ENCODE measurements around the gene PER2. TPM values are rescaled to one million over a fixed set of nuclear protein-coding genes. Genes with fewer than 3 reads are reported as not detected.
"Not testable (repeated sequence)": the region's sequence is repeated elsewhere in the genome, so short reads cannot be mapped to it uniquely, and the experiment has no call there.

Gene PER2
- total RNA-seq, 4 donors from 2014 or later, result 8.2 to 18.6 (median 9.8) TPM

DNA sequence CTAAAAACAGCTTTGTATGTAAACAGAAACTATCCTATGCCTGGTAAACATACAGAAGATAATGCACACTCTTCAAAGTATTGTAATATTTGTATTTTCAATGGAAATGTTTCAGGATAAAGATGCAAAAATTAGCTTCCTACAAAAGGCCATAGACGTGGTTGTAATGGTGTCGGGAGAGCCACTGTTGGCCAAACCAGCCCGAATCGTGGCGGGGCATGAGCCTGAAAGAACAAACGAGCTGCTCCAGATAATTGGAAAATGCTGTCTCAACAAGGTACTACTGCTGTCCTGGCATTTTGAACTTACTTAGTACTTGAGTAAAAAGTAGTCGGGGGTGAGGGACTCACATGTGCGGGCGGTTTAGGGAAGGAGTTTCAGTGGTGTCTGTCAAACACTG is 37.3 kb upstream of the PER2 start:
- 75 to 80% methylated on average over 9 of the region's 9 CpGs for WGBS, 2 donors
- Histone ChIP-seq H3K4me1 (peaks cover 0 to 15% (median 11%) of the 10 kb centered on the region in 4 donors), H3K4me3 (no peak overlapping the region), H3K36me3 (peaks cover 0 to 67% (median 13%) of the 10 kb centered on the region in 3 donors), H3K9me3 (peaks cover 0 to 5% (median 0%) of the 10 kb centered on the region in 4 donors), H3K27me3 (no peaks in the 10 kb centered on the region), H3K27ac (no peak overlapping the region)
- DNase-seq (ENCODE audit: low spot score in 2 of 2), result no peak
- TF ChIP-seq POLR2A (IDR thresholded peaks at IDR 0.05), result no peak
- no peak for TF ChIP-seq EP300 (IDR thresholded peaks at IDR 0.05)
- TF ChIP-seq, protein P1, sequence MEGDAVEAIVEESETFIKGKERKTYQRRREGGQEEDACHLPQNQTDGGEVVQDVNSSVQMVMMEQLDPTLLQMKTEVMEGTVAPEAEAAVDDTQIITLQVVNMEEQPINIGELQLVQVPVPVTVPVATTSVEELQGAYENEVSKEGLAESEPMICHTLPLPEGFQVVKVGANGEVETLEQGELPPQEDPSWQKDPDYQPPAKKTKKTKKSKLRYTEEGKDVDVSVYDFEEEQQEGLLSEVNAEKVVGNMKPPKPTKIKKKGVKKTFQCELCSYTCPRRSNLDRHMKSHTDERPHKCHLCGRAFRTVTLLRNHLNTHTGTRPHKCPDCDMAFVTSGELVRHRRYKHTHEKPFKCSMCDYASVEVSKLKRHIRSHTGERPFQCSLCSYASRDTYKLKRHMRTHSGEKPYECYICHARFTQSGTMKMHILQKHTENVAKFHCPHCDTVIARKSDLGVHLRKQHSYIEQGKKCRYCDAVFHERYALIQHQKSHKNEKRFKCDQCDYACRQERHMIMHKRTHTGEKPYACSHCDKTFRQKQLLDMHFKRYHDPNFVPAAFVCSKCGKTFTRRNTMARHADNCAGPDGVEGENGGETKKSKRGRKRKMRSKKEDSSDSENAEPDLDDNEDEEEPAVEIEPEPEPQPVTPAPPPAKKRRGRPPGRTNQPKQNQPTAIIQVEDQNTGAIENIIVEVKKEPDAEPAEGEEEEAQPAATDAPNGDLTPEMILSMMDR (IDR thresholded peaks at IDR 0.05), result no peak

DNA sequence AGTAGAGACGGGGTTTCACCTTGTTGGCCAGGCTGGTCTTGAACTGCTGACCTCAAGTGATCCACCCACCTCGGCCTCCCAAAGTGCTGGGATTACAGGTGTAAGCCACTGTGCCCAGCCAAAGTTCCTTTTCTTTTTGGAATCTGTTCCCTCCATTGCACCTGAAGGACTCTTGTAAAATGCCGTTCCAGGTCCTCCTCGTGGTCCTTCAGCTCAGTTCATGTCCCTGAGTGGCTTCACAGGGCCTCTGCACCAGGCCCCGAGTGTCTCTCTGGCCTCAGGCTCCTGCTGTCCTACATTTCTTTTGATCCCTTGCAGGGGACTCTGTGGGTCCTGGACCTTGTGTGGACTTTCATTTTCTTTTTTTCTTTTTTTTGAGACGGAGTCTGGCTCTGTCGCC is 35.8 kb upstream of the PER2 start:
- H3K4me3 ChIP-seq; H3K27me3 ChIP-seq; DNase-seq (ENCODE audit: low spot score in 2 of 2); H3K9me3 ChIP-seq; H3K27ac ChIP-seq: not testable (repeated sequence)
- 92 to 95% methylated on average over 7 of the region's 7 CpGs for WGBS, 2 donors
- Histone ChIP-seq H3K36me3 (peaks cover 0 to 54% (median 13%) of the 10 kb centered on the region in 3 donors), H3K4me1 (peaks cover 0 to 23% (median 17%) of the 10 kb centered on the region in 4 donors)

DNA sequence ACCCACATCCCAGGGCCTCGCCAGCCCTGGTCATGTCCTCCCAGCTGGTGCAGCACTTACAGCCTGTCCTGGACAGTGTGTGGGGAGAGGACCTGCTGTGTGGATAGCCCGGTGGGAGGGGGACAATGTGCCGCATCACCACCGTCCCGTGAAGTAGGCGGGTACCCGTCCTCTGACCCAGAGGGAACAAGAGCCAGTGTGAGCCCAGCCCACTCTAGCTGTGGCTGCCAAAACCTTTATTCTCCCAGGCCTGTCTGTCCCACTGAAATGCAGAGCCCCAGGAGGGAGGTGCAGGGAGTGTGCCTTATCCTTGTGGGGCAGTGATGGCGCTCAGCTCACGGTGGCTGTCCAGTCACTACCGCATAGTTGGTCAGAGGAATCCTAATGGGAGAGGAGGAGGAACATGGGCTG is 33.6 kb upstream of the PER2 start:
- Histone ChIP-seq H3K4me1 (peaks cover 0 to 24% (median 17%) of the 10 kb centered on the region in 4 donors), H3K27me3 (no peaks in the 10 kb centered on the region), H3K9me3 (no peaks in the 10 kb centered on the region), H3K4me3 (no peak overlapping the region), H3K27ac (no peak overlapping the region), H3K36me3 (peaks cover 0 to 31% (median 0%) of the 10 kb centered on the region in 3 donors)
- WGBS, 2 donors, result 68 to 80% methylated on average over 8 to 10 of the region's 10 CpGs
- TF ChIP-seq, protein P1 (IDR thresholded peaks at IDR 0.05), result no peak
- TF ChIP-seq EP300 (IDR thresholded peaks at IDR 0.05), result no peak
- no peak for TF ChIP-seq POLR2A (IDR thresholded peaks at IDR 0.05)
- DNase-seq (ENCODE audit: low spot score in 2 of 2), result no peak

DNA sequence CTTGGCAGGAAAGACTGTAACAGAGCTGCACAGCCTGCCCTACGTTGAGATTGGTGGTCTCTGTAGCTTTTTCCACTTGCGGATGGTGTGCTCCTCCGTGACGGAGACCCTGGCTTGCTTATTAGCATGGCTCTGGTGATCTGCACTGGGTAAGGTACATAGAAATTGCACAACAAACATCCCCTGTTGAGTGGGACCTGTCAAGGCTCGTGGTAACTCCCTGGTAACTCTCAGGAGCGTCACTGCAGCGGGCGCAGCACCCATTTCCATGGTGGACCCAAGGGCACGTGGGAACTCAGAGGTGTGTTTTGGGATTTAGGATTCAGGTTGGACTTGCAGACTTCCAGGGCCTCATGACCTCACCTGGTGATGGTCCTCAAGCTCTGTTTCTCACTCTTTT is 33.1 kb upstream of the PER2 start:
- H3K36me3 ChIP-seq, result peaks cover 0 to 26% (median 0%) of the 10 kb centered on the region in 3 donors
- 69 to 71% methylated on average over 9 of the region's 9 CpGs for WGBS, 2 donors
- no peaks in the 10 kb centered on the region for H3K9me3 ChIP-seq
- DNase-seq (ENCODE audit: low spot score in 2 of 2), result no peak
- H3K27me3 ChIP-seq, result no peaks in the 10 kb centered on the region
- TF ChIP-seq POLR2A (IDR thresholded peaks at IDR 0.05) (no peak), EP300 (IDR thresholded peaks at IDR 0.05) (no peak)
- TF ChIP-seq, protein P1 (IDR thresholded peaks at IDR 0.05), result no peak
- H3K4me3 ChIP-seq, result peak overlapping the region in 3 of 4 donors; percentile 62 to 92 (median 65)
- H3K4me1 ChIP-seq, result peaks cover 0 to 24% (median 17%) of the 10 kb centered on the region in 4 donors
- H3K27ac ChIP-seq, result peak overlapping the region in 2 of 4 donors; percentile 65 to 79

DNA sequence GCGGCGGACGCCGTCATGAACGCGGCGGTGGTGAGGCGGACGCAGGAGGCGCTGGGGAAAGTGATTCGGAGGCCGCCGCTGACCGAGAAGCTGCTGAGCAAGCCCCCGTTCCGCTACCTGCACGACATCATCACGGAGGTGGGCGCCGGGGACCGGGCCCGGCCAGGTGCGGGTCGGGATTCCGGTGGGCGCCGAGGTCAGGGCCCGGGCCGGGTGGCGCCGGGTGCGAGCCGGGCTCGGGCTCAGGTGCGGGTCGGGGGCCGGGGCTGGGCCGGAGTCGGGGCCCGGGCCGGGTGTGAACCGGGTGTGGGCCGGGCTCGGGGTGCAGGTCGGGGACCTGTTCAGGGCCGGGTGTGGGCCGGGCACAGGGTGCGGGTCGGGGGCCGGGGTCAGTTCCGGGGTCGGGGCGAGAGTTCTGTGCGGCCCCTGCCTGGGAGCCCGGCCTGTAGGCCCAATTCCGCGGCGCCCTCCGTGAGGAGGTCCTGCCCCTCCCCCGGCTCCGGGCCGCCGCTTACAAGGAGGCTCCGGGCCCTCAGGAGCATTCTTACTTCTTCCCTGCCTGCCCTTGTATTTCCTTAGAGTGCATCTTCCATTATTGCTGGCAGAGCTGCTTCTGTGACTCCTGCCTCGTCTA is 32.4 kb upstream of the PER2 start:
- Histone ChIP-seq H3K4me3 (peak overlapping the region; percentile 43 to 92 (median 64)), H3K27ac (peak overlapping the region; percentile 6 to 79 (median 64)), H3K36me3 (peaks cover 0 to 19% (median 0%) of the 10 kb centered on the region in 3 donors), H3K4me1 (peaks cover 0 to 24% (median 17%) of the 10 kb centered on the region in 4 donors), H3K27me3 (no peaks in the 10 kb centered on the region), H3K9me3 (no peaks in the 10 kb centered on the region)
- DNase-seq (ENCODE audit: low spot score in 2 of 2), result no peak
- TF ChIP-seq EP300 (IDR thresholded peaks at IDR 0.05), result no peak
- TF ChIP-seq POLR2A (IDR thresholded peaks at IDR 0.05), result no peak
- TF ChIP-seq, protein P1 (IDR thresholded peaks at IDR 0.05), result no peak
- WGBS, 2 donors, result 1 to 2% methylated on average over 36 to 52 of the region's 65 CpGs
